ENCODE results near the gene SNAI3. TPM values are rescaled to one million over a fixed set of nuclear protein-coding genes. Genes with fewer than 3 reads are reported as not detected.

SNAI3 gene
- total and polyA plus RNA-seq, 2 of the 8 experiments (the other 6 are each of a cell fraction or from before 2014, with no cell fraction given): 8.5 to 13.3 TPM

- peaks cover 0 to 39% of the 10 kb centered on the region in 2 experiments; a peak in 2 of 4 replicates for H3K79me2 ChIP-seq (ENCODE audit: control insufficient read depth in 1 of 2, insufficient read depth in 2 of 2, low read length in 2 of 2)
- no peak overlapping the region for H2BK5ac ChIP-seq (ENCODE audit: low read depth, low read length)
- H3K36me3 ChIP-seq (ENCODE audit: control insufficient read depth in 2 of 4, insufficient read depth in 4 of 4, low read length in 3 of 4): no peaks in the 10 kb centered on the region
- no peak overlapping the region for H3K56ac ChIP-seq (replicated peaks; ENCODE audit: insufficient read length, low read depth, low read length)
- no peak overlapping the region for H4K5ac ChIP-seq (ENCODE audit: insufficient read length, low read depth, low read length)
- TF ChIP-seq CHD1 (IDR thresholded peaks at IDR 0.05; ENCODE audit: low read depth, low read length): no peak
- peak; percentile 17 for TF ChIP-seq SAP30 (IDR thresholded peaks at IDR 0.05; ENCODE audit: insufficient read depth, insufficient replicate concordance, low read length)
- H3K9me3 ChIP-seq (ENCODE audit: insufficient read depth in 2 of 2, low read depth in 1 of 2, low read length in 1 of 2): no peaks in the 10 kb centered on the region
- no peak for DNase-seq (ENCODE audit: low read depth in 1 of 2, low spot score in 2 of 2)
- no peak overlapping the region for H2BK20ac ChIP-seq (ENCODE audit: low read length)
- peaks cover 15% of the 10 kb centered on the region; the same call in 1 of the 2 replicates for H3K23me2 ChIP-seq (ENCODE audit: low read depth, low read length)
- CTCF ChIA-PET (ENCODE audit: partially characterized antibody): interaction anchor here (0.9 to 3.3 kb wide), 7 partner anchors 8 to 74 kb away, joined by 3 to 14 read pairs (median 5); no protein-coding TSS in a partner anchor
- peaks cover 16% of the 10 kb centered on the region for H3K79me1 ChIP-seq (ENCODE audit: low read depth, low read length)
- peaks cover 1 to 4% of the 10 kb centered on the region in 2 experiments for H4K20me1 ChIP-seq (replicated peaks in 1 of 2; ENCODE audit: control insufficient read depth in 1 of 2, insufficient read depth in 2 of 2, low read length in 2 of 2)
- H3K4me1 ChIP-seq (replicated peaks in 1 of 4; ENCODE audit: control insufficient read depth in 3 of 4, insufficient read depth in 4 of 4, low read length in 3 of 4): peaks cover 0 to 8% (median 3%) of the 10 kb centered on the region in 4 experiments; a peak in 4 of 7 replicates
- H3K18ac ChIP-seq (ENCODE audit: extremely low read depth, low read length): no peak overlapping the region
- no peak overlapping the region for H4K91ac ChIP-seq (replicated peaks; ENCODE audit: insufficient read length, low read length)
- no peaks in the 10 kb centered on the region for H3K27me3 ChIP-seq (replicated peaks in 1 of 4; ENCODE audit: control insufficient read depth in 3 of 4, extremely low read depth in 1 of 4, insufficient read depth in 3 of 4, low read length in 3 of 4)
- no peak overlapping the region for H2BK120ac ChIP-seq (replicated peaks; ENCODE audit: low read depth, low read length)
- H2AK5ac ChIP-seq (ENCODE audit: low read depth, low read length): no peak overlapping the region
- no peak overlapping the region for H3K23ac ChIP-seq (ENCODE audit: insufficient read length)
- H2BK15ac ChIP-seq (ENCODE audit: low read length): no peak overlapping the region
- H3K14ac ChIP-seq (ENCODE audit: insufficient read length): no peak overlapping the region
- peak overlapping the region; percentile 91; the same call in 1 of the 2 replicates for H4K8ac ChIP-seq (ENCODE audit: extremely low read depth, insufficient read depth, low read length)
- no peak overlapping the region for H3K27ac ChIP-seq (ENCODE audit: low read depth, low read length)
- FAIRE-seq: no peak
- H3K4me2 ChIP-seq (ENCODE audit: insufficient read depth in 1 of 2, low read depth in 2 of 2, low read length in 2 of 2): peak overlapping the region; percentile 90 to 98
- no peak overlapping the region for H2BK12ac ChIP-seq (ENCODE audit: low read depth, low read length)
- WGBS, 2 experiments (ENCODE audit: extremely low coverage in 1 of 2, insufficient coverage in 1 of 2, insufficient read length in 1 of 2, insufficient replicate concordance in 2 of 2, low coverage in 1 of 2, low lambda C conversion rate in 2 of 2, missing lambda C conversion rate in 1 of 2): 64% methylated on average over 16 of the region's 17 CpGs; no CpG with 5 or more reads in 1 of the 2 experiments
- peak overlapping the region; percentile 86 to 100 (median 92) for H3K4me3 ChIP-seq (ENCODE audit: extremely low read depth in 1 of 4, insufficient read depth in 2 of 4, low read depth in 3 of 4, low read length in 4 of 4)
- H3K4ac ChIP-seq (replicated peaks; ENCODE audit: insufficient read length, low read depth, low read length): no peak overlapping the region
- POLR2A ChIA-PET (ENCODE audit: partially characterized antibody): interaction anchor here (0.7 to 2.3 kb wide), 10 partner anchors 8 to 512 kb away, joined by 3 to 8 read pairs (median 3); no protein-coding TSS in a partner anchor
- H2AFZ ChIP-seq (ENCODE audit: low read length): 0 out of 2 replicates have a peak overlapping the region, but pooled peaks have one; percentile 68
- peak overlapping the region in 3 of 4 experiments; percentile 7 to 88 (median 46); a peak in 6 of 7 replicates for H3K9ac ChIP-seq (replicated peaks in 1 of 4; ENCODE audit: extremely low read depth in 1 of 4, low read depth in 3 of 4, low read length in 3 of 4)
Measured at GRCh38 chr16:88706965-88707826, 20.9 kb upstream of the SNAI3 start.

Data from H1 (cell line).